K562 (cell line): ENCODE data around the gene MARK2. TPM values are rescaled to one million over a fixed set of nuclear protein-coding genes. Genes with fewer than 3 reads are reported as not detected.

Experiments
- CHD2 ChIP-seq: IDR thresholded peaks from 2 replicates; pipeline ENCODE4 v1.6.1; 2011; ENCODE audit warnings: low read depth, low read length
- CREB3 ChIP-seq: fragments of 450-650 bp; conservative IDR thresholded peaks from 2 replicates; pipeline ENCODE4 v1.6.1; 2016; ENCODE audit warnings: missing genetic modification characterization, low read depth, mild to moderate bottlenecking, missing compliant biosample characterization, moderate library complexity
- ELF4 ChIP-seq: fragments of 450-650 bp; formaldehyde crosslinking; IDR thresholded peaks from 2 replicates; pipeline ENCODE4 v1.4.0; 2022; ENCODE audit warnings: missing genetic modification characterization
- ERF ChIP-seq: fragments of 450-650 bp; formaldehyde crosslinking; IDR thresholded peaks from 2 replicates; pipeline ENCODE4 v1.4.0; 2020; ENCODE audit warnings: mild to moderate bottlenecking, mixed read lengths
- FOXA3 ChIP-seq, 2 experiments: fragments of 450-650 bp in 1 of 2; sonication (generic) in 1 of 2; formaldehyde crosslinking; IDR thresholded peaks in 1 of 2; conservative IDR thresholded peaks in 1 of 2; 2 replicates each; pipeline versions ENCODE4 v1.4.0 to v1.8.0; 2020 to 2022; ENCODE audit warnings: mild to moderate bottlenecking in 2 of 2, missing genetic modification reagents in 1 of 2
- HINFP ChIP-seq: fragments of 450-650 bp; conservative IDR thresholded peaks from 2 replicates; pipeline ENCODE4 v1.6.1; 2016; ENCODE audit warnings: missing genetic modification characterization, low read depth, mild to moderate bottlenecking, control low read depth, missing compliant biosample characterization
- MTA1 ChIP-seq: fragments of 450-650 bp; IDR thresholded peaks from 2 replicates; pipeline ENCODE4 v1.6.1; 2017; ENCODE audit warnings: borderline replicate concordance
- MYC ChIP-seq, 2 experiments: fragments of 250-450 bp in 1 of 2; sonication (Bioruptor Pico) in 1 of 2; IDR thresholded peaks; 2 replicates each; pipeline versions ENCODE4 v1.5.1 to v1.6.1; 2012 to 2021; ENCODE audit warnings: low read depth in 2 of 2, borderline replicate concordance in 1 of 2, improper control_type of control experiment in 1 of 2, low read length in 1 of 2, mild to moderate bottlenecking in 1 of 2, moderate library complexity in 1 of 2
- NCOR1 ChIP-seq: fragments of 450-650 bp; IDR thresholded peaks from 2 replicates; pipeline ENCODE4 v1.6.1; 2016; ENCODE audit warnings: mild to moderate bottlenecking, moderate library complexity
- PHB ChIP-seq: fragments of 250-450 bp; sonication (Bioruptor Pico); IDR thresholded peaks from 2 replicates; pipeline ENCODE4 v1.5.0; 2021
- RBM39 ChIP-seq: fragments of 200-400 bp; formaldehyde crosslinking; optimal IDR thresholded peaks from 2 replicates; pipeline ENCODE3; 2018; ENCODE audit warnings: low read depth, low read length
- RHOXF2B ChIP-seq: fragments of 250-450 bp; sonication (Bioruptor Pico); conservative IDR thresholded peaks from 2 replicates; pipeline ENCODE4 v1.5.1; 2021
- RUNX1 ChIP-seq: sonication (generic); IDR thresholded peaks from 2 replicates; pipeline ENCODE4 v1.6.1; 2016; ENCODE audit warnings: antibody characterized with exemption, low read depth
- SIX5 ChIP-seq, 2 experiments: IDR thresholded peaks; 2 replicates each; pipeline ENCODE4 v1.6.1; 2011; ENCODE audit warnings: low read length in 2 of 2, borderline replicate concordance in 1 of 2, low read depth in 1 of 2, mild to moderate bottlenecking in 1 of 2, moderate library complexity in 1 of 2; ENCODE audit not compliant: insufficient read depth in 1 of 2
- SNAPC5 ChIP-seq: fragments of 250-450 bp; sonication (Bioruptor Pico); IDR thresholded peaks from 2 replicates; pipeline ENCODE4 v1.8.0; 2021; ENCODE audit warnings: moderate library complexity, mild to moderate bottlenecking, inconsistent platforms
- TBL1XR1 ChIP-seq, 2 experiments: IDR thresholded peaks; 2 replicates each; pipeline ENCODE4 v1.6.1; 2012; ENCODE audit warnings: improper control_type of control experiment in 2 of 2, low read length in 2 of 2, mild to moderate bottlenecking in 1 of 2
- ZNF77 ChIP-seq: fragments of 250-450 bp; sonication (Bioruptor Pico); IDR thresholded peaks from 2 replicates; pipeline ENCODE4 v1.5.0; 2020
- polyA plus RNA-seq, 8 experiments: library from polyadenylated mRNA; depleted of rRNA in 4 of 8; stranded (reverse) in 5 of 8; unstranded in 3 of 8; fragments of >200 nt; fragmentation: Nextera tagmentation in 2 of 8; fragmentation: Illumina TruSeq in 1 of 8; extraction: Ambion mirVana in 2 of 8; extraction: Trizol in 1 of 8; gene quantifications; 2 replicates each; pipeline versions ENCODE4 v1.2.1 to v1.2.3, GENCODE V29; 2011 to 2014; ENCODE audit warnings: inconsistent platforms in 1 of 8, missing spikeins in 1 of 8
- total RNA-seq, 7 experiments: library from RNA; depleted of rRNA in 6 of 7; stranded (reverse); fragments of >200 nt in 6 of 7; fragmentation: Illumina TruSeq in 2 of 7; extraction: Trizol in 2 of 7; gene quantifications; 2 replicates each; pipeline versions ENCODE4 v1.2.1 to v1.2.3, GENCODE V29; 2011 to 2021; ENCODE audit warnings: low replicate concordance in 1 of 7
- TF ChIP-seq, protein P1 (sequence below): sonication (generic); formaldehyde crosslinking; IDR thresholded peaks from 2 replicates; pipeline ENCODE4 v1.8.0; 2022; ENCODE audit warnings: mild to moderate bottlenecking, missing genetic modification reagents
- TF ChIP-seq, protein P2 (sequence below): fragments of 450-650 bp; IDR thresholded peaks from 2 replicates; pipeline ENCODE4 v1.7.1; 2018; ENCODE audit warnings: mild to moderate bottlenecking, low read depth; ENCODE audit not compliant: partially characterized antibody

Gene MARK2
- total and polyA plus RNA-seq, 9 of the 15 experiments (the other 6 are each of a cell fraction or from before 2014, with no cell fraction given) = 0.32 to 43.5 (median 15.1) TPM

GRCh38 chr11:63938479-63939396 is 99.8 kb downstream of the MARK2 start, which contains the start of gene NAA40 (continued):
- TF ChIP-seq, protein P1, sequence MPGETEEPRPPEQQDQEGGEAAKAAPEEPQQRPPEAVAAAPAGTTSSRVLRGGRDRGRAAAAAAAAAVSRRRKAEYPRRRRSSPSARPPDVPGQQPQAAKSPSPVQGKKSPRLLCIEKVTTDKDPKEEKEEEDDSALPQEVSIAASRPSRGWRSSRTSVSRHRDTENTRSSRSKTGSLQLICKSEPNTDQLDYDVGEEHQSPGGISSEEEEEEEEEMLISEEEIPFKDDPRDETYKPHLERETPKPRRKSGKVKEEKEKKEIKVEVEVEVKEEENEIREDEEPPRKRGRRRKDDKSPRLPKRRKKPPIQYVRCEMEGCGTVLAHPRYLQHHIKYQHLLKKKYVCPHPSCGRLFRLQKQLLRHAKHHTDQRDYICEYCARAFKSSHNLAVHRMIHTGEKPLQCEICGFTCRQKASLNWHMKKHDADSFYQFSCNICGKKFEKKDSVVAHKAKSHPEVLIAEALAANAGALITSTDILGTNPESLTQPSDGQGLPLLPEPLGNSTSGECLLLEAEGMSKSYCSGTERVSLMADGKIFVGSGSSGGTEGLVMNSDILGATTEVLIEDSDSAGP (CRISPR knock-in tag) = no peak
- TF ChIP-seq ZNF77 (CRISPR knock-in tag) (no peak), CHD2 (0 out of 2 replicates have a peak, but pooled peaks have one; percentile 7), MYC (IDR thresholded peaks at IDR 0.05; ENCODE audit: low read depth, low read length) (peak; percentile 39; the same call in 1 of the 2 replicates), MYC (CRISPR knock-in tag; IDR thresholded peaks at IDR 0.05; ENCODE audit: borderline replicate concordance, low read depth) (no peak), CREB3 (tag) (no peak), SNAPC5 (CRISPR knock-in tag) (no peak), FOXA3 (CRISPR knock-in tag; conservative IDR thresholded peaks at IDR 0.05 in 1 of 2, IDR thresholded peaks at IDR 0.05 in 1 of 2) (no peak), ERF (CRISPR knock-in tag) (no peak), NCOR1 (no peak), RUNX1 (no peak), MTA1 (peak; percentile 97), TBL1XR1 (IDR thresholded peaks at IDR 0.05; ENCODE audit: low read length in 2 of 2) (peak; percentile 47 to 50; a peak in 3 of 4 replicates), PHB (CRISPR knock-in tag) (no peak), RHOXF2B (CRISPR knock-in tag) (no peak), RBM39 (no peak), HINFP (tag) (no peak), ELF4 (no peak), SIX5 (IDR thresholded peaks at IDR 0.05; ENCODE audit: borderline replicate concordance in 1 of 2, insufficient read depth in 1 of 2, low read depth in 1 of 2, low read length in 2 of 2) (no peak)
- TF ChIP-seq, protein P2, sequence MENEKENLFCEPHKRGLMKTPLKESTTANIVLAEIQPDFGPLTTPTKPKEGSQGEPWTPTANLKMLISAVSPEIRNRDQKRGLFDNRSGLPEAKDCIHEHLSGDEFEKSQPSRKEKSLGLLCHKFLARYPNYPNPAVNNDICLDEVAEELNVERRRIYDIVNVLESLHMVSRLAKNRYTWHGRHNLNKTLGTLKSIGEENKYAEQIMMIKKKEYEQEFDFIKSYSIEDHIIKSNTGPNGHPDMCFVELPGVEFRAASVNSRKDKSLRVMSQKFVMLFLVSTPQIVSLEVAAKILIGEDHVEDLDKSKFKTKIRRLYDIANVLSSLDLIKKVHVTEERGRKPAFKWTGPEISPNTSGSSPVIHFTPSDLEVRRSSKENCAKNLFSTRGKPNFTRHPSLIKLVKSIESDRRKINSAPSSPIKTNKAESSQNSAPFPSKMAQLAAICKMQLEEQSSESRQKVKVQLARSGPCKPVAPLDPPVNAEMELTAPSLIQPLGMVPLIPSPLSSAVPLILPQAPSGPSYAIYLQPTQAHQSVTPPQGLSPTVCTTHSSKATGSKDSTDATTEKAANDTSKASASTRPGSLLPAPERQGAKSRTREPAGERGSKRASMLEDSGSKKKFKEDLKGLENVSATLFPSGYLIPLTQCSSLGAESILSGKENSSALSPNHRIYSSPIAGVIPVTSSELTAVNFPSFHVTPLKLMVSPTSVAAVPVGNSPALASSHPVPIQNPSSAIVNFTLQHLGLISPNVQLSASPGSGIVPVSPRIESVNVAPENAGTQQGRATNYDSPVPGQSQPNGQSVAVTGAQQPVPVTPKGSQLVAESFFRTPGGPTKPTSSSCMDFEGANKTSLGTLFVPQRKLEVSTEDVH = no peak
